Inflammatory macrophage (primary cell): ENCODE data around the gene UBAC1.
"Not testable (repeated sequence)": the region's sequence is repeated elsewhere in the genome, so short reads cannot be mapped to it uniquely, and the experiment has no call there.

Source experiments
- DNase-seq, 2 donors: peaks; one replicate each; pipeline ENCODE4 v3.0.0-alpha.2; 2020 to 2022

UBAC1 gene

GRCh38 chr9:135896626-135897025 is 64.5 kb downstream of the UBAC1 start:
- no peak for DNase-seq

- DNase-seq: no peak
These were observed 65.0 kb downstream of the UBAC1 start for GRCh38 chr9:135896205-135896604.

GRCh38 chr9:135895202-135895848 is 65.8 kb downstream of the UBAC1 start:
- no peak for DNase-seq

GRCh38 chr9:135893104-135893503 is 68.1 kb downstream of the UBAC1 start:
- no peak for DNase-seq

- not testable (repeated sequence) for DNase-seq
These were observed 68.8 kb downstream of the UBAC1 start for GRCh38 chr9:135892327-135892726.

- no peak for DNase-seq
These were observed 70.0 kb downstream of the UBAC1 start for GRCh38 chr9:135891027-135891631.

- no peak for DNase-seq
These were observed 70.8 kb downstream of the UBAC1 start for GRCh38 chr9:135890190-135891026.

- no peak for DNase-seq
These were observed 71.5 kb downstream of the UBAC1 start for GRCh38 chr9:135889564-135890189.

- no peak for DNase-seq
These were observed 72.3 kb downstream of the UBAC1 start for GRCh38 chr9:135888766-135889394.

- DNase-seq: no peak
These were observed 72.9 kb downstream of the UBAC1 start for GRCh38 chr9:135888126-135888765.

GRCh38 chr9:135887585-135888050 is 73.6 kb downstream of the UBAC1 start:
- peak; percentile 51 to 53 for DNase-seq

- DNase-seq: peak; percentile 52
These were observed 74.1 kb downstream of the UBAC1 start for GRCh38 chr9:135887021-135887507.

- no peak for DNase-seq
These were observed 74.8 kb downstream of the UBAC1 start for GRCh38 chr9:135886147-135886981.

GRCh38 chr9:135885100-135885853 is 75.9 kb downstream of the UBAC1 start:
- DNase-seq: peak; percentile 69 to 71

- DNase-seq: no peak
These were observed 76.7 kb downstream of the UBAC1 start for GRCh38 chr9:135884328-135885035.

- peak; percentile 30 to 46 for DNase-seq
These were observed 77.6 kb downstream of the UBAC1 start for GRCh38 chr9:135883410-135884089.
